SJCRH30 (cell line): Measurements from ENCODE around the gene AHCYL2. TPM values are rescaled to one million over a fixed set of nuclear protein-coding genes. Genes with fewer than 3 reads are reported as not detected.
"Not testable (repeated sequence)": the region's sequence is repeated elsewhere in the genome, so short reads cannot be mapped to it uniquely, and the experiment has no call there.

Source experiments
- DNase-seq, 2 experiments: peaks; one replicate each; pipeline ENCODE4 v3.0.0-alpha.2; 2015 to 2020
- H3K27ac ChIP-seq: fragments of 250-450 bp; sonication (Bioruptor Pico); 2 replicates; pipeline ENCODE4 v1.5.1; 2020; ENCODE audit warnings: mild to moderate bottlenecking, moderate library complexity
- H3K27me3 ChIP-seq: fragments of 250-450 bp; sonication (Bioruptor Pico); 2 replicates; pipeline ENCODE4 v1.5.1; 2020; ENCODE audit warnings: mild to moderate bottlenecking, moderate library complexity
- H3K36me3 ChIP-seq: fragments of 250-450 bp; sonication (Bioruptor Pico); 2 replicates; pipeline ENCODE4 v1.5.1; 2020; ENCODE audit warnings: mild to moderate bottlenecking, moderate library complexity
- H3K4me1 ChIP-seq: fragments of 250-450 bp; sonication (Bioruptor Pico); 2 replicates; pipeline ENCODE4 v1.5.1; 2020; ENCODE audit warnings: mild to moderate bottlenecking, moderate library complexity
- H3K4me3 ChIP-seq: fragments of 250-450 bp; sonication (Bioruptor Pico); 2 replicates; pipeline ENCODE4 v1.5.1; 2020; ENCODE audit warnings: mild to moderate bottlenecking, moderate library complexity
- H3K9me3 ChIP-seq: fragments of 250-450 bp; sonication (Bioruptor Pico); replicated peaks from 2 replicates; pipeline ENCODE4 v1.5.1; 2020; ENCODE audit warnings: mild to moderate bottlenecking, moderate library complexity
- total RNA-seq: library from RNA; depleted of rRNA; stranded (reverse); fragments of >200 nt; shearing (Covaris generic); gene quantifications from 2 replicates; pipeline ENCODE4 v1.2.3, GENCODE V29; 2014

AHCYL2 gene
- total RNA-seq, 1 experiment from 2014 or later, result 10.9 TPM

GRCh38 chr7:129433847-129434674 is 209.2 kb downstream of the AHCYL2 start, which contains the start of gene STRIP2:
Gene STRIP2 (plus strand): TSS chr7:129434432. CDS start chr7:129434473, 41 bp downstream.
- Histone ChIP-seq H3K36me3 (no peaks in the 10 kb centered on the region), H3K4me3 (peak within 1 kb of the TSS; percentile 80), H3K27ac (peak within 1 kb of the TSS; percentile 69), H3K27me3 (no peaks in the 10 kb centered on the region), H3K9me3 (no peaks in the 10 kb centered on the region), H3K4me1 (peaks cover 7% of the 10 kb centered on the region; the same call in 1 of the 2 replicates)
- DNase-seq, result peak; percentile 96 to 97

- peak overlapping the region; percentile 69 for H3K27ac ChIP-seq
- H3K27me3 ChIP-seq, result no peaks in the 10 kb centered on the region
- H3K36me3 ChIP-seq, result no peaks in the 10 kb centered on the region
- peak overlapping the region; percentile 80 for H3K4me3 ChIP-seq
- no peaks in the 10 kb centered on the region for H3K9me3 ChIP-seq
- DNase-seq, result peak; percentile 51 to 67
- H3K4me1 ChIP-seq, result peaks cover 7% of the 10 kb centered on the region; the same call in 1 of the 2 replicates
Observed at GRCh38 chr7:129434675-129435318, 210.0 kb downstream of the AHCYL2 start.

GRCh38 chr7:129435414-129435829 is 210.6 kb downstream of the AHCYL2 start:
- no peak overlapping the region for H3K27ac ChIP-seq
- H3K4me3 ChIP-seq, result peak overlapping the region; percentile 80
- peaks cover 7% of the 10 kb centered on the region; the same call in 1 of the 2 replicates for H3K4me1 ChIP-seq
- peaks cover 3% of the 10 kb centered on the region; the same call in 1 of the 2 replicates for H3K36me3 ChIP-seq
- H3K9me3 ChIP-seq, result no peaks in the 10 kb centered on the region
- H3K27me3 ChIP-seq, result no peaks in the 10 kb centered on the region
- no peak for DNase-seq

- H3K4me3 ChIP-seq, result no peak overlapping the region
- no peaks in the 10 kb centered on the region for H3K9me3 ChIP-seq
- peaks cover 5% of the 10 kb centered on the region; the same call in 1 of the 2 replicates for H3K36me3 ChIP-seq
- H3K27ac ChIP-seq, result no peak overlapping the region
- DNase-seq, result no peak
- peaks cover 7% of the 10 kb centered on the region; the same call in 1 of the 2 replicates for H3K4me1 ChIP-seq
- no peaks in the 10 kb centered on the region for H3K27me3 ChIP-seq
Observed at GRCh38 chr7:129436335-129436923, 211.6 kb downstream of the AHCYL2 start.

- H3K27ac ChIP-seq, result no peak overlapping the region
- H3K4me1 ChIP-seq, result peaks cover 7% of the 10 kb centered on the region; the same call in 1 of the 2 replicates
- peak in 1 of 2 experiments; percentile 10 for DNase-seq
- no peaks in the 10 kb centered on the region for H3K27me3 ChIP-seq
- no peaks in the 10 kb centered on the region for H3K9me3 ChIP-seq
- peaks cover 5% of the 10 kb centered on the region; the same call in 1 of the 2 replicates for H3K36me3 ChIP-seq
- H3K4me3 ChIP-seq, result no peak overlapping the region
Observed at GRCh38 chr7:129437190-129437589, 212.4 kb downstream of the AHCYL2 start.

- peaks cover 4% of the 10 kb centered on the region; the same call in 1 of the 2 replicates for H3K4me1 ChIP-seq
- no peaks in the 10 kb centered on the region for H3K27me3 ChIP-seq
- H3K36me3 ChIP-seq, result peaks cover 8% of the 10 kb centered on the region; the same call in 1 of the 2 replicates
- no peaks in the 10 kb centered on the region for H3K9me3 ChIP-seq
- no peak overlapping the region for H3K27ac ChIP-seq
- DNase-seq, result no peak
- no peak overlapping the region for H3K4me3 ChIP-seq
Observed at GRCh38 chr7:129438281-129438838, 213.5 kb downstream of the AHCYL2 start.

- no peaks in the 10 kb centered on the region for H3K9me3 ChIP-seq
- peaks cover 4% of the 10 kb centered on the region; the same call in 1 of the 2 replicates for H3K4me1 ChIP-seq
- no peak overlapping the region for H3K27ac ChIP-seq
- H3K36me3 ChIP-seq, result peaks cover 10% of the 10 kb centered on the region; the same call in 1 of the 2 replicates
- no peak overlapping the region for H3K4me3 ChIP-seq
- H3K27me3 ChIP-seq, result no peaks in the 10 kb centered on the region
- no peak for DNase-seq
Observed at GRCh38 chr7:129438839-129439651, 214.2 kb downstream of the AHCYL2 start.

- H3K27ac ChIP-seq, result no peak overlapping the region
- H3K9me3 ChIP-seq, result no peaks in the 10 kb centered on the region
- H3K36me3 ChIP-seq, result peaks cover 20% of the 10 kb centered on the region
- no peak for DNase-seq
- H3K27me3 ChIP-seq, result no peaks in the 10 kb centered on the region
- H3K4me3 ChIP-seq, result no peak overlapping the region
- peaks cover 3% of the 10 kb centered on the region; the same call in 1 of the 2 replicates for H3K4me1 ChIP-seq
Observed at GRCh38 chr7:129439963-129440625, 215.3 kb downstream of the AHCYL2 start.

GRCh38 chr7:129443612-129444011 is 218.8 kb downstream of the AHCYL2 start:
- Histone ChIP-seq H3K36me3 (peaks cover 46% of the 10 kb centered on the region), H3K4me3 (no peak overlapping the region), H3K4me1 (no peaks in the 10 kb centered on the region), H3K9me3 (peaks cover 1% of the 10 kb centered on the region; the same call in 1 of the 2 replicates), H3K27me3 (no peaks in the 10 kb centered on the region), H3K27ac (no peak overlapping the region)
- DNase-seq, result no peak

GRCh38 chr7:129444776-129445175 is 219.9 kb downstream of the AHCYL2 start:
- not testable (repeated sequence) for H3K27me3 ChIP-seq, DNase-seq

GRCh38 chr7:129446925-129447324 is 222.1 kb downstream of the AHCYL2 start:
- not testable (repeated sequence) for DNase-seq, H3K4me3 ChIP-seq, H3K9me3 ChIP-seq, H3K27me3 ChIP-seq, H3K4me1 ChIP-seq, H3K27ac ChIP-seq
- H3K36me3 ChIP-seq, result peaks cover 64% of the 10 kb centered on the region

More at GRCh38 chr7:129444776-129445175, 219.9 kb downstream of the AHCYL2 start:
- not testable (repeated sequence) for H3K27ac ChIP-seq, H3K4me3 ChIP-seq, H3K4me1 ChIP-seq, H3K9me3 ChIP-seq
- peaks cover 57% of the 10 kb centered on the region for H3K36me3 ChIP-seq

- not testable (repeated sequence) for H3K4me3 ChIP-seq, H3K9me3 ChIP-seq, H3K27me3 ChIP-seq, H3K4me1 ChIP-seq, DNase-seq, H3K27ac ChIP-seq
- H3K36me3 ChIP-seq, result peaks cover 65% of the 10 kb centered on the region
Observed at GRCh38 chr7:129447445-129447844, 222.6 kb downstream of the AHCYL2 start.

- not testable (repeated sequence) for H3K9me3 ChIP-seq, H3K27me3 ChIP-seq, H3K27ac ChIP-seq, H3K4me1 ChIP-seq, H3K4me3 ChIP-seq, DNase-seq
- peaks cover 63% of the 10 kb centered on the region for H3K36me3 ChIP-seq
Observed at GRCh38 chr7:129448608-129449007, 223.8 kb downstream of the AHCYL2 start.
